HG02678 (cell line): Measurements from ENCODE around the gene KRT81.
"Not testable (repeated sequence)": the region's sequence is repeated elsewhere in the genome, so short reads cannot be mapped to it uniquely, and the experiment has no call there.

Experiments
- ATAC-seq: cut with Tn5 transposase; IDR thresholded peaks from one replicate; pipeline ENCODE4 v1.9.1; 2021; ENCODE audit warnings: mild to moderate bottlenecking, moderate library complexity; ENCODE audit not compliant: unreplicated experiment

Gene KRT81

GRCh38 chr12:52300796-52301691 lies 9.7 kb upstream of the KRT81 start:
- no peak for ATAC-seq

GRCh38 chr12:52298677-52299190 lies 7.4 kb upstream of the KRT81 start:
- ATAC-seq: no peak

GRCh38 chr12:52296572-52297215 lies 5.4 kb upstream of the KRT81 start:
- no peak for ATAC-seq

- ATAC-seq: no peak
Observed at GRCh38 chr12:52295663-52296062, 4.3 kb upstream of the KRT81 start.

GRCh38 chr12:52294803-52295202 lies 3.5 kb upstream of the KRT81 start:
- no peak for ATAC-seq

- no peak for ATAC-seq
Observed at GRCh38 chr12:52293926-52294325, 2.6 kb upstream of the KRT81 start.

GRCh38 chr12:52290483-52291134 lies 725 bp downstream of the KRT81 start:
- not testable (repeated sequence) for ATAC-seq

- peak; percentile 95 for ATAC-seq
Observed at GRCh38 chr12:52287816-52288805, 3.2 kb downstream of the KRT81 start.

- ATAC-seq: not testable (repeated sequence)
Observed at GRCh38 chr12:52286857-52287785, 4.2 kb downstream of the KRT81 start.

GRCh38 chr12:52285851-52286530 lies 5.3 kb downstream of the KRT81 start:
- no peak for ATAC-seq

- ATAC-seq: no peak
Observed at GRCh38 chr12:52285172-52285745, 6.1 kb downstream of the KRT81 start.

GRCh38 chr12:52284562-52285171 lies 6.7 kb downstream of the KRT81 start:
- no peak for ATAC-seq

- ATAC-seq: no peak
Observed at GRCh38 chr12:52280796-52281560, 10.4 kb downstream of the KRT81 start.

GRCh38 chr12:52280319-52280795 lies 11.0 kb downstream of the KRT81 start:
- no peak for ATAC-seq

GRCh38 chr12:52279422-52280318 lies 11.7 kb downstream of the KRT81 start:
- ATAC-seq: no peak
